Measurements from ENCODE around the gene LPP. TPM values are rescaled to one million over a fixed set of nuclear protein-coding genes. Genes with fewer than 3 reads are reported as not detected.
A peak's percentile ranks its signal among the peaks of the same experiment; 100 is the strongest.

Gene LPP
- total RNA-seq, 1 donor from 2014 or later: 222 TPM

DNA sequence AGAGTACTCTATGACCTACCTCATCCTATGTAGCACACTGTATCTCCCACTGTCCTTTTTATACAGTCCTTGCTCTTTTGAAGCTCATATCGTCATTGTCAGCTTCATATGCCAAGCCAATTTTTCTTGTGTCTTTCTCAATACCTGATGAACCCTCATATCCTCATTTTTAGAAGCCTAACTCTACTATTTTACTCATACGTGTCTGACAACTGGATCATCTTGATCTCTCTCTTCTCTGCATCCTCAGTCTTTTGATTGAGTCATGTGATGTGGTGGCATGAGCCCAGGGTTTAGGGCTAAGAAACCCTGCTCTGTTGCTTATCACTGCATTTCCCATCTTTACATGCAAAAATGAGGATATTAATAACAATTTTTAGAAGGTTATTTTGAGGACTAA is 352.0 kb downstream of the LPP start:
- Histone ChIP-seq H4K20me1 (ENCODE audit: insufficient read depth, low read length) (peaks cover 11% of the 10 kb centered on the region), H3K4me1 (ENCODE audit: insufficient read depth, low read length) (peaks cover 33% of the 10 kb centered on the region), H3K9ac (ENCODE audit: low read length) (no peak overlapping the region), H3K4me3 (ENCODE audit: insufficient read depth, low read depth, low read length) (no peak overlapping the region), H3K79me2 (ENCODE audit: insufficient read depth, low read length) (peaks cover 60% of the 10 kb centered on the region), H2AFZ (ENCODE audit: low read depth, low read length) (no peak overlapping the region), H3K36me3 (ENCODE audit: insufficient read depth, low read length) (no peaks in the 10 kb centered on the region), H3K27me3 (ENCODE audit: insufficient read depth, low read length) (no peaks in the 10 kb centered on the region), H3K4me2 (ENCODE audit: low read length) (no peak overlapping the region), H3K9me3 (ENCODE audit: insufficient read depth, low read depth, low read length) (no peaks in the 10 kb centered on the region), H3K27ac (ENCODE audit: low read depth, low read length) (no peak overlapping the region)
- Mint-ChIP-seq H3K4me3 (ENCODE audit: unreplicated experiment) (peak overlapping the region; percentile 1), H3K4me1 (ENCODE audit: low read depth, unreplicated experiment) (peaks cover 54% of the 10 kb centered on the region), H3K36me3 (ENCODE audit: low read depth, unreplicated experiment) (peaks cover 20% of the 10 kb centered on the region), H3K27ac (ENCODE audit: unreplicated experiment) (no peak overlapping the region), H3K27me3 (ENCODE audit: low read depth, unreplicated experiment) (no peaks in the 10 kb centered on the region), H3K9me3 (ENCODE audit: unreplicated experiment) (peaks cover 17% of the 10 kb centered on the region)
- no peak for DNase-seq (ENCODE audit: low read depth)
- no peak for FAIRE-seq
- TF ChIP-seq CTCF (IDR thresholded peaks at IDR 0.05; ENCODE audit: insufficient read depth, low read depth, low read length): no peak
- no peak for TF ChIP-seq EZH2 (IDR thresholded peaks at IDR 0.05; ENCODE audit: insufficient read depth, low read length)

GRCh38 chr3:188506446-188506845 is 352.5 kb downstream of the LPP start:
- no peaks in the 10 kb centered on the region for H3K36me3 ChIP-seq (ENCODE audit: insufficient read depth, low read length)
- H3K4me1 Mint-ChIP-seq (ENCODE audit: low read depth, unreplicated experiment): peaks cover 55% of the 10 kb centered on the region
- H3K4me3 Mint-ChIP-seq (ENCODE audit: unreplicated experiment): no peak overlapping the region
- no peak for DNase-seq (ENCODE audit: low read depth)
- peaks cover 20% of the 10 kb centered on the region for H3K36me3 Mint-ChIP-seq (ENCODE audit: low read depth, unreplicated experiment)
- H3K27me3 Mint-ChIP-seq (ENCODE audit: low read depth, unreplicated experiment): no peaks in the 10 kb centered on the region
- H3K27ac Mint-ChIP-seq (ENCODE audit: unreplicated experiment): peak overlapping the region; percentile 19
- TF ChIP-seq CTCF (IDR thresholded peaks at IDR 0.05; ENCODE audit: insufficient read depth, low read depth, low read length) (no peak), EZH2 (IDR thresholded peaks at IDR 0.05; ENCODE audit: insufficient read depth, low read length) (no peak)
- H3K4me2 ChIP-seq (ENCODE audit: low read length): no peak overlapping the region
- H3K27ac ChIP-seq (ENCODE audit: low read depth, low read length): peak overlapping the region; percentile 30
- peaks cover 33% of the 10 kb centered on the region for H3K4me1 ChIP-seq (ENCODE audit: insufficient read depth, low read length)
- H3K9me3 Mint-ChIP-seq (ENCODE audit: unreplicated experiment): peaks cover 17% of the 10 kb centered on the region
- peaks cover 11% of the 10 kb centered on the region for H4K20me1 ChIP-seq (ENCODE audit: insufficient read depth, low read length)
- no peak overlapping the region for H3K9ac ChIP-seq (ENCODE audit: low read length)
- no peaks in the 10 kb centered on the region for H3K9me3 ChIP-seq (ENCODE audit: insufficient read depth, low read depth, low read length)
- no peak overlapping the region for H2AFZ ChIP-seq (ENCODE audit: low read depth, low read length)
- H3K4me3 ChIP-seq (ENCODE audit: insufficient read depth, low read depth, low read length): no peak overlapping the region
- no peaks in the 10 kb centered on the region for H3K27me3 ChIP-seq (ENCODE audit: insufficient read depth, low read length)
- peaks cover 59% of the 10 kb centered on the region for H3K79me2 ChIP-seq (ENCODE audit: insufficient read depth, low read length)
- FAIRE-seq: no peak

DNA sequence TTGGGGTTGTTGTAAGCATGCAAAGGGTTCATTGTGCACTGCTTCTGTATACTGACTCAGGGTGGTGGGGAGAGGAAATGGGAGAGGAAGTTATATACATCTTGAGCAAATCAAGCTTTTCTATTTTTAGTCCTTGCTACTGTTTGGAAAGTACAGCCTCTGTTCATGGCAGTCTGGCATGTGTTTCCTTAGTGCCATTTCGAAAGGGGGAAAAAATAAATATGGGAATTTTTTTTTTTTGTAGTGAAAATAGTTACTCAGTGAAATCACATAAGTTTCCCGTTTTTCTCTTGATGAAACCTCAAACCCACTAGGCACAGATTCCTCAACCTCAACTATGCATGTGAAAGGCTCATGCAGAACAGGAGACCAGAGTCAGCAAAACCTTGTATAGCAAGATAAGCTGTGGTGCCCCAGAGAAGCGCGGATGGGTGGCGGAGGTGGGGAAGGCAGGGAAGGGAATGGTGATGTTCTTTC is 353.3 kb downstream of the LPP start:
- FAIRE-seq (peak; percentile 80), DNase-seq (ENCODE audit: low read depth) (peak; percentile 98)
- Histone ChIP-seq H3K79me2 (ENCODE audit: insufficient read depth, low read length) (peaks cover 57% of the 10 kb centered on the region), H3K36me3 (ENCODE audit: insufficient read depth, low read length) (no peaks in the 10 kb centered on the region), H3K9me3 (ENCODE audit: insufficient read depth, low read depth, low read length) (no peaks in the 10 kb centered on the region), H4K20me1 (ENCODE audit: insufficient read depth, low read length) (peaks cover 11% of the 10 kb centered on the region), H2AFZ (ENCODE audit: low read depth, low read length) (no peak overlapping the region), H3K4me3 (ENCODE audit: insufficient read depth, low read depth, low read length) (no peak overlapping the region), H3K9ac (ENCODE audit: low read length) (peak overlapping the region; percentile 58), H3K27me3 (ENCODE audit: insufficient read depth, low read length) (no peaks in the 10 kb centered on the region), H3K4me1 (ENCODE audit: insufficient read depth, low read length) (peaks cover 33% of the 10 kb centered on the region), H3K4me2 (ENCODE audit: low read length) (peak overlapping the region; percentile 64), H3K27ac (ENCODE audit: low read depth, low read length) (peak overlapping the region; percentile 74)
- Mint-ChIP-seq H3K4me1 (ENCODE audit: low read depth, unreplicated experiment) (peaks cover 58% of the 10 kb centered on the region), H3K27me3 (ENCODE audit: low read depth, unreplicated experiment) (no peaks in the 10 kb centered on the region), H3K27ac (ENCODE audit: unreplicated experiment) (peak overlapping the region; percentile 94), H3K9me3 (ENCODE audit: unreplicated experiment) (peaks cover 17% of the 10 kb centered on the region), H3K36me3 (ENCODE audit: low read depth, unreplicated experiment) (peaks cover 22% of the 10 kb centered on the region), H3K4me3 (ENCODE audit: unreplicated experiment) (peak overlapping the region; percentile 60)
- TF ChIP-seq EZH2 (IDR thresholded peaks at IDR 0.05; ENCODE audit: insufficient read depth, low read length) (no peak), CTCF (IDR thresholded peaks at IDR 0.05; ENCODE audit: insufficient read depth, low read depth, low read length) (no peak)
